Fibroblast of pulmonary artery (primary cell): ENCODE data around the gene PNPLA5.

Source experiments
- DNase-seq: peaks from one replicate; pipeline ENCODE4 v3.0.0-alpha.2; 2010; ENCODE audit warnings: low read depth
- H3K4me3 ChIP-seq: replicated peaks from 2 replicates; pipeline ENCODE4 v1.5.1; 2011; ENCODE audit warnings: low read depth, mild to moderate bottlenecking, control low read depth, low read length, moderate library complexity
- CTCF ChIP-seq: IDR thresholded peaks from 2 replicates; pipeline ENCODE4 v1.5.1; 2011; ENCODE audit warnings: mild to moderate bottlenecking, control low read depth, low read length, inconsistent platforms; ENCODE audit errors: missing control alignments

PNPLA5 gene

GRCh38 chr22:43860831-43861230 lies 31.0 kb downstream of the PNPLA5 start:
- no peak overlapping the region for H3K4me3 ChIP-seq
- no peak for DNase-seq
- no peak for TF ChIP-seq CTCF

GRCh38 chr22:43860126-43860525 lies 31.7 kb downstream of the PNPLA5 start:
- no peak for DNase-seq
- no peak for TF ChIP-seq CTCF
- H3K4me3 ChIP-seq = no peak overlapping the region

- no peak for DNase-seq
- no peak overlapping the region for H3K4me3 ChIP-seq
- no peak for TF ChIP-seq CTCF
Observed at GRCh38 chr22:43859621-43860020, 32.2 kb downstream of the PNPLA5 start.

GRCh38 chr22:43859176-43859575 lies 32.6 kb downstream of the PNPLA5 start:
- DNase-seq = no peak
- no peak for TF ChIP-seq CTCF
- no peak overlapping the region for H3K4me3 ChIP-seq

- no peak for DNase-seq
- H3K4me3 ChIP-seq = no peak overlapping the region
- TF ChIP-seq CTCF = no peak
Observed at GRCh38 chr22:43858156-43858895, 33.5 kb downstream of the PNPLA5 start.

- DNase-seq = no peak
- TF ChIP-seq CTCF = no peak
- H3K4me3 ChIP-seq = no peak overlapping the region
Observed at GRCh38 chr22:43857367-43857766, 34.4 kb downstream of the PNPLA5 start.

GRCh38 chr22:43855431-43855830 lies 36.4 kb downstream of the PNPLA5 start:
- DNase-seq = no peak
- H3K4me3 ChIP-seq = no peak overlapping the region
- TF ChIP-seq CTCF = no peak
